Measurements from ENCODE around the gene BOLA3.

Gene BOLA3

DNA sequence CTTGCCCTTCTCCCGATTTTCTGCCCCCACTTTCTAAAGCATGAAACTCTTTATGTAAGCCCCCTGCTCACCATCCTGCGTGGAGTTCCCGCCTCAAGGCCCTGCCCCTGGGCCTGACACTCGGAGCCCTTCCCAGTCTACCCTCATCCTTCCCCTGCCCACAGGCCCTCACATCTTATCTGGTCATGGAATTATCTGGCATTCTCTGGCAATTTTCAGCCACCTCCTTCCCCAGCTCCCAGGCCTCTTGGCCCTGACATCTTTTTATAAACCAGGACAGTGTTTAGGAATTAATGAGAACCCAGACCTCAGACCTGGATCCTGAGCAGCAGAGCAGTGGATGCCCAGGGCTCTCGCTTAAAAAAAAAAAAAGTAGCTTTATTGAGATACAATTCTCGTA, 61.7 kb downstream of the BOLA3 start:
- no peak for DNase-seq (ENCODE audit: low read depth)
- H3K4me3 ChIP-seq (ENCODE audit: low read depth, low read length): no peak overlapping the region

All from skeletal muscle cell (primary cell).